ENCODE measurements around the gene SLC9A8.
"Not testable (repeated sequence)": the region's sequence is repeated elsewhere in the genome, so short reads cannot be mapped to it uniquely, and the experiment has no call there.

SLC9A8 gene

GRCh38 chr20:49850463-49851230 lies 38.0 kb downstream of the SLC9A8 start:
- no peak for DNase-seq (ENCODE audit: low read depth, low spot score)

GRCh38 chr20:49851231-49851705 lies 38.6 kb downstream of the SLC9A8 start:
- DNase-seq (ENCODE audit: low read depth, low spot score) = no peak

- DNase-seq (ENCODE audit: low read depth, low spot score) = no peak
Observed at GRCh38 chr20:49851991-49852390, 39.4 kb downstream of the SLC9A8 start.

GRCh38 chr20:49852522-49853080 lies 40.0 kb downstream of the SLC9A8 start:
- no peak for DNase-seq (ENCODE audit: low read depth, low spot score)

GRCh38 chr20:49853640-49854039 lies 41.0 kb downstream of the SLC9A8 start:
- DNase-seq (ENCODE audit: low read depth, low spot score) = peak; percentile 29

GRCh38 chr20:49854190-49854875 lies 41.7 kb downstream of the SLC9A8 start:
- DNase-seq (ENCODE audit: low read depth, low spot score) = no peak

GRCh38 chr20:49856904-49857303 lies 44.3 kb downstream of the SLC9A8 start:
- DNase-seq (ENCODE audit: low read depth, low spot score) = no peak

GRCh38 chr20:49858076-49858585 lies 45.5 kb downstream of the SLC9A8 start:
- DNase-seq (ENCODE audit: low read depth, low spot score) = no peak

- DNase-seq (ENCODE audit: low read depth, low spot score) = no peak
Observed at GRCh38 chr20:49859011-49859410, 46.4 kb downstream of the SLC9A8 start.

GRCh38 chr20:49859807-49860206 lies 47.2 kb downstream of the SLC9A8 start:
- no peak for DNase-seq (ENCODE audit: low read depth, low spot score)

GRCh38 chr20:49861232-49861631 lies 48.6 kb downstream of the SLC9A8 start:
- DNase-seq (ENCODE audit: low read depth, low spot score) = not testable (repeated sequence)

GRCh38 chr20:49862607-49863200 lies 50.1 kb downstream of the SLC9A8 start:
- DNase-seq (ENCODE audit: low read depth, low spot score) = no peak

- DNase-seq (ENCODE audit: low read depth, low spot score) = no peak
Observed at GRCh38 chr20:49863666-49864065, 51.0 kb downstream of the SLC9A8 start.

GRCh38 chr20:49865559-49865958 lies 52.9 kb downstream of the SLC9A8 start:
- DNase-seq (ENCODE audit: low read depth, low spot score) = no peak

- no peak for DNase-seq (ENCODE audit: low read depth, low spot score)
Observed at GRCh38 chr20:49866051-49866450, 53.4 kb downstream of the SLC9A8 start.

- DNase-seq (ENCODE audit: low read depth, low spot score) = no peak
Observed at GRCh38 chr20:49867453-49868215, 55.0 kb downstream of the SLC9A8 start.

- no peak for DNase-seq (ENCODE audit: low read depth, low spot score)
Observed at GRCh38 chr20:49868538-49868937, 55.9 kb downstream of the SLC9A8 start.

- no peak for DNase-seq (ENCODE audit: low read depth, low spot score)
Observed at GRCh38 chr20:49868964-49869363, 56.3 kb downstream of the SLC9A8 start.

GRCh38 chr20:49870261-49870660 lies 57.6 kb downstream of the SLC9A8 start:
- DNase-seq (ENCODE audit: low read depth, low spot score) = no peak

- no peak for DNase-seq (ENCODE audit: low read depth, low spot score)
Observed at GRCh38 chr20:49871391-49871948, 58.8 kb downstream of the SLC9A8 start.

GRCh38 chr20:49872056-49872455 lies 59.4 kb downstream of the SLC9A8 start:
- DNase-seq (ENCODE audit: low read depth, low spot score) = no peak
